Stimulated activated CD4-positive, alpha-beta T cell treated with anti-CD3 and anti-CD28 coated beads, TNF-alpha, amount 100 ng/mL, for 48 hours (primary cell): ENCODE results near the gene MTA1.

Experiments
- DNase-seq, 3 donors: peaks; one replicate each; pipeline ENCODE4 v3.0.0-alpha.2; 2020; ENCODE audit warnings: low read depth in 3 of 3

Gene MTA1

DNA sequence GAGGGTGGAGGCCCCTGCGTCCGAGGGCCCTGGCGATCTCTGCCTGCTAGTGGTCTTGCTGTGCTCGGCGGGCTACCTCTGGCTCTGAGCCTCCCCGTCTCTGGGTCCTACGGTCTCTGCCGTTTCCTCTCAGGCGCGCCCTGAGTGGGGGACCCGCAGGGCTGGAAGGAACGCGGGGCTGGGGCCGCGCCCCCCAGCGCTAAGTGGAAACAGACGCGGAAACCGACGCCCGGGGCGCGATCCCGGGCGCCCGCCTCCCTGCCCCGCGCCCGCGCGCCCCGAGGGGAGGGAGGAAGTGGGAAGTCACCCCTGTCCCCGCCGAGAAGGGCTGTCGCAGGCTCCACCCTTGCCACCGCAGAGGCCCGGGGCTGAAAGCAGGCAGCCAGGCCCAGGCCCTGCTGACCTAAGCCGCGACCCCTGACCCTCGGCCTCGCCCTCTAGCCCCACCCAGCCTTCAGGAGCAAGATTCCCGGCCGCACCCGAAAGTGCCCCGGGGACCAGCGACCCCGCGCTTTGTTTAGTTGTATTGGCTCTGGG, 67.9 kb downstream of the MTA1 start:
- DNase-seq, result no peak

- no peak for DNase-seq
Measured at GRCh38 chr14:105487986-105488777, 68.6 kb downstream of the MTA1 start.

GRCh38 chr14:105488781-105489541, 69.3 kb downstream of the MTA1 start:
- no peak for DNase-seq

DNA sequence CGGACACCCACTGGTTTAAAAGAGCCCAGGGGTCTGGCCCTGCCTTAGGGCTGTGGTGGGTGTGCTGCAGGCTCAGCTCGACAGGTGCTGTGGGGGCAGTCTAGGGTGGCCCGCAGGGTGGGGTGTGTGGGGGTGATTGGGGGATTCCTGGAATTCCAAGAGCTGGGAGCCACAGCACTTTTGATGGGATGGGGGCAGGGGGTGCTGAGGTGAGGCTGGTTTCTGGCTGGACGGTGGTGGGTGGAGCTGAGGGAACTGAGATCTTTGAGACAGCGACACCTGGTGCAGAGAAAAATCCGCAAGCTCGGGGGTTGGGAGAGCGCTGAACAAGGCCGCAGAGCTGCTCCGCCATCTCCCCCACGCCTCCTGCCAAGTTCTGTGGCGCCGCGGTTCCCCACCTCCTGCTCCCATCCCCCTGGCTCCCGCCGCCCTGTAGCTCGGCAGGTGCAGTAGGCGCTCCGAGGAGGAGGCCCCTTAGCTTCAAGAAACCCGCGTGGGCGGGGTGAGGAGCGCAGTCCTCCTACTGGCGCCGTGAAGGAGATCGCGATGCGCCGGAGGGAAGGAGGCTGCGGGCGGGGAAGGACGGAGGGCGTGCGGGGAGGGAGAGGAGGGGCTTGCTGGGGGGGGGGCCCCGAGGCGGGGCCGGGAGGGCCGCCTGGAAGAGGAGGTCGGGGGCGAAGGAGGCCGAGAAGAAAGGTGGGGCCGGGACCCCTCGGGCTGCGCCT, 70.1 kb downstream of the MTA1 start:
- peak; percentile 71 to 86 (median 77) for DNase-seq

DNA sequence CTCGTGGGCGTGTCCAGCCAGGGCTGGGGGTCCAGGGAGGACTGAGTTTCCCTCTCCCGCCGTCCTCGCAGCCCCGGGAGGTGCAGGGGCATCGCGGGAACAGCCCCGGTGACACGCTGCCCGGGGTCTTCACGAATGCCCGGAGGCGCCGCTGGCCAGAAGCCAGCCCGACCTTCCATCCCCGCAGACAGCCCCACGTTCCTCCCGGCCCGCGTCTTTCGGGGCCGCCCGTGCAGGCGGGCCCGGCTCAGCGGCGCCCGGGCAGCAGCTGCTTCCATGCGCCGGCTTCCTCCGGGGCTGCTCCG, 70.6 kb downstream of the MTA1 start:
- no peak for DNase-seq

- DNase-seq, result peak; percentile 96 to 100 (median 99)
Measured at GRCh38 chr14:105490572-105491365, 71.1 kb downstream of the MTA1 start, which contains the start of gene TEDC1. Gene TEDC1 (plus strand): TSS chr14:105491246. CDS start chr14:105491376, 130 bp downstream.

DNA sequence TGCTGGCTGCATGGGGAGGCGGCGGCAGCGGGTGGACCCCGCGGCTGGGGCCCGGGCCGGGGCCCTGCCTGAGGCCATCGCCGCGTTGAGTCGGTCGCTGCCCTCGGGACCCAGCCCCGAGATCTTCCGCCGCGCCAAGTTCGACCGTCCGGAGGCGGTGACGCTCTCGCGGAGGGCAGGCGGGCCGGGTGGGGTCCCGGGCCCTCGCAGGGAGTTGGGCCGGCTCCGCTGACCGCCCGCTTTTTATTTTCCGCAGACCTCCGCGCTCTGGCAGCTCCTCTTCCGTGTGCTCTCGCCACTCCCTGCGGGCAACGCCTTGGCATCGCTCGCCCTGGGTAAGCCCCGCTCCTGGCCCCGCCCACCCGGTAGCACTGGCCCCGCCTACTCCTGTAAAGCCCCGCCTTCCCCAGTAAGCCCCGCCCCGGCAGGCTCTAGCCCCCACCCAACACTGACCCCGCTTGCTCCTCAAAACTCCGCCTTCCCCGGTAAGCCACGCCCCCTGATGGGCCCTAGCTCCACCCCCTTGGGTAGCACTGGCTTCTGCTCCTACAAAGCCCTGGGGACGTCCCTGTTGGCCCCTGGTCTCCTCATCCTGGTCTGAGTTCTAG, 71.8 kb downstream of the MTA1 start:
- DNase-seq, result peak; percentile 88 to 92 (median 91)

DNA sequence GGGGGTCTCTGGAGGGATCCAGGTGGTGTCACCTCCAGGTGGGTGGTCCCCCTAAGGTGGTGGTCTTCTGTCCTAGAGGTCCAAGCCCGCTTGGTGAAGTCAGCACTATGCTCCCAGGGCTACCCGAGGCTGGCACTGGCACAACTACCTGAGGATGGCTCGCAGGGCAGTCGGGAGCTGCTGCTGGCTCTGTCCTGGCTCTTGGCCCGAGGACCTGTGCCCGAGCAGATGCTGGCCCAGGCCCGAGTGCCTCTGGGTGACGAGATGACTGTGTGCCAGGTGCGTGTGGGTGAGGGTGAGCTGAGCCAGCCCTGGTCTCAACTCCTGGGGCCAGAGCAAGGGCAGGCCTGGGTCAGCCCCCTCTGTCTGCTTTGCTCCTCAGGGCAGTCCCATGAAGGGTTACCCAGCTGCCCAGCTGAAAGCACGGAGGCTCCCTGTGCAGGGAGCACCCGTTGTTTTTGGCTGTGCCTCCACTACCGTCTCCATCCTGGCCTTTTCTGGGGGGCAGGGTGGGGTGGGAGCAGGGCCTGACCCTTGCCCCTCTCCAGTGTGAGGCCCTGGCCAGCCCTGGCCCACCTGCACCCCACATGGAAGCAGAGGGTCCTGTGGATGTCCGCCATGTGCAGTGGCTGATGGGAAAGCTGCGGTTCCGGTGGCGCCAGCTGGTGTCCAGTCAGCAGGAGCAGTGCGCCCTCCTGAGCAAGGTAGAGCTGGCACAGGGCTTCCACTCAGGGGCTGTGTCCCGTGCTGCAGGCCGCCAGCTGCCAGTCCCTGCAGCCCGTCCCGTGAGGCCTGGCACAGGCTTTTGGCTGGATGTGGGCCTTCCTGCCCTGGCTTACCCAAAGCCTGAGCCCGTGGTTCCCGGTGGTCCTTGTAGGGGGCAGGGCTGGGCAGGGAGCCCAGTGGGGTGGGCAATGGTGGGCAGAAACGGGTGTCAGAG, 72.7 kb downstream of the MTA1 start:
- no peak for DNase-seq

- no peak for DNase-seq
Measured at GRCh38 chr14:105492971-105493871, 73.6 kb downstream of the MTA1 start.

- no peak for DNase-seq
Measured at GRCh38 chr14:105493921-105494605, 74.4 kb downstream of the MTA1 start.

GRCh38 chr14:105494606-105494929, 74.9 kb downstream of the MTA1 start:
- DNase-seq, result no peak

- DNase-seq, result no peak
Measured at GRCh38 chr14:105495101-105495989, 75.7 kb downstream of the MTA1 start.

GRCh38 chr14:105495990-105496830, 76.6 kb downstream of the MTA1 start:
- no peak for DNase-seq

DNA sequence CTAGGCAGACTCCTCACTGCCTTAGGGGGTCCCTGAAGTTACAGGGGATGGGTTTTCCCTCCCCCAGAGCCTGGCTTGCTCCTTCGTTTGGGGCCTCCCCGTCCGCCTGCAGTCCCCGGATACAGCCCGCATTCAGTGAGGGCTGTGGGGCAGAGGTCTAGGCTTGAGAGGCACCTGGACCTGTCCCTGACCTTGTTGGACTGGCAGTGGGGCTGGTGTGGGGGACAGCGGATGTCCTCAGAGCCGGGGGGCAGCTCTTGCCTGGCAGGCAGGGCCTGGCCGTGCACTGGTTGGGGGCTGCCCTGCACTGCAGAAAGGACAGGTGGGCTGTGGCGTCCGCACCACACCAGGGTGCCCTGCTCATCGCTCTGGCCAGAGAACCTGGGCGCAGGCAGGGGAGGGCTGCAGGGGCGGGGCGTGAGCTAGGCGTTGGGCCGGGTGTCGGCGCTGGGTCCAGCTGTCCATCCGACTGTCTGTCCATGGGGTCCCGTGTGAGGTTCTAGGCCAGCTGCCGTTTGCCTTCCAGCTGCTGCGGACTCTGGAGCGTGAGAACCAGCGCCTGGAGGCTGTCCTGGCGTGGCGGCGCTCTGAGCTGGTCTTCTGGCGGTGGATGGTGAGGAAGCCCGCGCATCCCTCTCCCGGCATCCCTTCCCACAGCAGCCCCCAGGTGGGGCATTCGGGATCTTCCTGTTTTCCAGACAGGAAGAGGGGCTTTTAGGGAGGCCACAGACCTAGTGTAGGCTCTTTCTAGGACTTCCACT, 77.4 kb downstream of the MTA1 start:
- no peak for DNase-seq

- DNase-seq, result no peak
Measured at GRCh38 chr14:105497671-105498429, 78.2 kb downstream of the MTA1 start.
